HuH-7 (cell line): Measurements from ENCODE around the gene DIP2B.
"Not testable (repeated sequence)": the region's sequence is repeated elsewhere in the genome, so short reads cannot be mapped to it uniquely, and the experiment has no call there.

ENCODE experiments used
- DNase-seq: peaks from one replicate; pipeline ENCODE4 v3.0.0; 2011; ENCODE audit warnings: low spot score

The DIP2B gene

GRCh38 chr12:50677858-50678257, 173.1 kb downstream of the DIP2B start:
- no peak for DNase-seq

GRCh38 chr12:50678650-50679365, 174.0 kb downstream of the DIP2B start:
- DNase-seq, result no peak

DNA sequence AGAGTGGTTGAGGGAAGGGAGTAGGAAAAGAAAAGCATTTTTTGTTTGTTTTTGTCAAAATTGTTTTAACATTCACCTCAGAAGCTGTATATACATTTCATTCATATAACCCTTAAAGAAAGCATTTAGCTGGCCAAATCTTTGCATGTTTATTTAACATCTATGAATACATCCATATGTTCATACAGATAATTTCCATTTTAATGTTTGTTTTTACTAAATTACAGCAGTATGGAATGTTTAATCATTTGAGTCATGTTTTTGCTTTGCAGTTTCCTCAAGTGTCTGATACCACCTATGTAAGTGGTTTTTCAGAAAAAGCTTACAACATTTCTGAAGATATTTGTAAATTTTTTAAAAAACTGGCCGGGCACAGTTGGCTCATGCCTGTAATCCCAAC, 174.8 kb downstream of the DIP2B start:
- no peak for DNase-seq

GRCh38 chr12:50681064-50681463, 176.3 kb downstream of the DIP2B start:
- not testable (repeated sequence) for DNase-seq

DNA sequence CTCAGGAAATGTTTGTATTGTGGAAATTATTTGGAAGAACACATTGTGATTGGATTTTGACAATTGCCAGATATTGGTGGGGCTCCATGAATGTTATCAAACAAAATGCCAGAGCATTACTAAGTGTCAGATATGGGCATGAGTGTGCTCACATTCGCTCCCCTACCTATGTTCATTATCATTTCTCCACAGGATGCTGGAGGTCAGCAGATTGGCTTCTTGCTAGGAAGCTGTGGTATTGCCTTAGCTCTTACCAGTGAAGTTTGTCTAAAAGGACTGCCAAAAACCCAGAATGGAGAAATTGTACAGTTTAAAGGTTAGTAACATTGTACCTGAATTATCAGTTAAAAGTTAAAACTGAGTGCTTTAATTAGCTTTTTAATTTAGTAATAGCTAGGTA, 180.9 kb downstream of the DIP2B start:
- no peak for DNase-seq

DNA sequence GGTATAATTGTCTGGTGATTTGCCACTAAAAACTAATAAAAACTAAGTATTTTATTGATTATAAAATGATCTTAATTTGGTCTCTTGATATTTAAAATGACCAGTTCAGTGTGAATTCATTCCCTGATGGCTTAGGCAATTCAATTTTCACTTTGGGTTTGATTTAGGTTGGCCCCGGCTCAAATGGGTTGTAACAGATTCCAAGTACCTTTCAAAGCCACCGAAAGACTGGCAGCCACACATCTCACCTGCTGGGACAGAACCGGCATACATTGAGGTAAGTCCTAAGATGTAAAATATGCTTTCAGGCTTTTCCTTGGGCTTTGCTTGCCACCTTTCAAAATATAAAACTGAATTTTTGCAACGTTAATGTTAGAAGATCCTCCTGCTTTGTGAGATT, 181.6 kb downstream of the DIP2B start:
- DNase-seq, result no peak

GRCh38 chr12:50686976-50687375, 182.2 kb downstream of the DIP2B start:
- no peak for DNase-seq

- no peak for DNase-seq
Measured at GRCh38 chr12:50689437-50689836, 184.7 kb downstream of the DIP2B start.

DNA sequence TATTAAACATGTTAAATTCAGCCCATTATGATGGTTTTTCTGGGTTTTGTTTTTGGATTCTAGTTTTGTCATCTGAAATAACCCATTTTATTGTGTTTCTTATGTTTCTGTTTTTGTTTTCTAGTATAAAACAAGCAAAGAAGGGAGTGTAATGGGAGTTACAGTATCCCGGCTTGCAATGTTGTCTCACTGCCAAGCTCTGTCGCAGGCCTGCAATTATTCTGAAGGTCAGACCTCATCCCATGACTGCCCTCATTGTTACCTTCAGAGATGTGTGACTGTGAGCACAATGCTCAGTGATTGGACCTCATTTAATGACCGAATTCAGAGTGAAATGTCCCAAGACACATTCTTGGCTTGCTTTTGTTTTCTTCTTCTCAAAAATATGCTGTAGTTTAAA, 186.1 kb downstream of the DIP2B start:
- DNase-seq, result peak; percentile 32

DNA sequence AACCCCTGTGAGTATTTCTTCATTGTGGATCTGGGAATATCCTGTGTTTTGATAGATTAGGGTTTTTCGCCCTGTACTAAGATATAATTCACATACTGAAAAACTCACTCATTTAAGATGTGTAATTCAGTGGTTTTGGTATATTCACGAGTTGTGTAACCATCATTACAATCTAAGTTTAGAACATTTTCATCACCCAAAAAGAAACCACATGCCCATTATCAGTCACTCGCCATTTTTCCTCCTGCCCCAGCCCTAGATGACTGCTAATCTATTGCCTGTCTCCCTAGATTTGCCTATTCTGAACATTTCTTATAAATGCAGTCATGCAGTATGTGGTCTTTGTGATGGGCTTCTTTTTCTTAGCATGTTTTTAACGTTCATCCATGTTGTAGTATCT, 191.2 kb downstream of the DIP2B start:
- DNase-seq, result no peak

DNA sequence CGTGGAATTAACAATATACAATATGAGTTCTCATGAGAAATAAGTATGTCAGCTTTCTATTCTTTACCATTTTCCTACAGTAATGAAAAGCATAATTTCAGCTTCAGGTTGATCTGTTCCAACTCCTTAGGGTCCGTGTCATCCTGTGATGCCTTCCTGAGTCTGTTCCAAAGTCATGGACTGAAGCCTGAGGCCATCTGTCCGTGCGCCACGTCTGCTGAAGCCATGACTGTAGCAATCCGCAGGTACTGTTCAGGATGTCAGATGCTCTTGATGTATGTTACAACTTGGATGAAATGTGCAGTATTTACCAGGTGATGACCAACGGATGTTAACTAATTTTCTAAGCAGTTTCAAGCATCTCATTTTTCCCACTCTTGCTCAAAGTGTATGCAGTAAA, 192.1 kb downstream of the DIP2B start:
- no peak for DNase-seq

- DNase-seq, result no peak
Measured at GRCh38 chr12:50699154-50699553, 194.4 kb downstream of the DIP2B start.

DNA sequence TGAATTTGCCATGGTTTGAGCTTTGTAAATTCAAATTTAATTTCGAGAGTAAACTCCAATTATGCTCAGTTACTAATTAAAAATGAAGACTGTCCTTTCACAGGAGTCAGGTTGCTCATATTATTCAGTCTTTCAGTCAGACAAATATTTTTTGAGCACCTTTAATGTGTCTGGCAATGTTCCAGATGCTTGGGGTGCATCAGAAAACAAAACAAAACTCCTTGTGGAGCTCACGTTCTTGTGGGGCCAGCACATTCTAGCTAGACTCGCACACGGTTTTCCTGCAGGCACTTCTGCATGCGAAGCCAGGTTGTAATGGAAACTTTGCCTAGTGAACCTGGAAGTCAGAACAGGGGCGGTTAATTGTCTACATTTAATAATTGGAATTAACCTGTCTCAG, 195.2 kb downstream of the DIP2B start:
- DNase-seq, result no peak

GRCh38 chr12:50706606-50707005, 201.8 kb downstream of the DIP2B start:
- DNase-seq, result no peak

GRCh38 chr12:50707396-50707795, 202.6 kb downstream of the DIP2B start:
- no peak for DNase-seq

DNA sequence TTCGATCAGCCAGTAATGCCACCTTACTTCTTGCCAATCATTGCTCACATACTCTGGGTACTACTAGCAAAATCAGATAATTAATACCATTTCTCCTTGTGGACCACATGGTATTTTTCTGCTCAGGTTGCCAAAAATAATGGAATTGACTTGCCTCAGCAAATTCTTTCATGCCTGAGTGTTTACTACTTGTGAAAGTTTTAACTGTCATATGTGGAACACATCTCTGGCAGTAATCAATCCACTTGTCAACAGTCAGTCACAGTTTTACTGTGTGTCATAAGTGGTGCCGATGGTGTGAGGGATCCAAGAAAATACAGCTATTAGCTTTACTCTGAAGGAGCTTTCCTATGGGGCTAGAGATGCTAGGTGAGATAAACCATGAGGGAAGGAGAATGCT, 203.8 kb downstream of the DIP2B start:
- DNase-seq, result no peak

DNA sequence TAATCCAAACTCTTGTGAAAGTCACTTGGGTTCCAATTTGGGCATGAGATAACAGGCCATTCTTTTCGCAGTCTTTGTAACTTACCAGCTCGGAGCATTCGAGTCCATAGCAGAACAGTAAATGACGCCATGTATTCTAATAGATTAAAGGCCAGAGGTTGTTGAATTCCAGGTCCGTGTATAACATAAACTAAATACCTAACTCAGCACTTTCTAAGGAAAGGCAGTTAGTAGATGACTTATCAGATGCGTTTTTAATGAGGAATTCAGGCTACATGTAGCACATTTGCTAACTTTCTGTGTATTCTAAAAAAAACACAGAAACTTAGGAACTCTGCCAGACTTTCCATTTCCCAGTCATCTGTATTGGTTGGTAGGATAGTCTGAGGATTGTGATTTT, 206.3 kb downstream of the DIP2B start:
- no peak for DNase-seq

- DNase-seq, result no peak
Measured at GRCh38 chr12:50715174-50715573, 210.4 kb downstream of the DIP2B start.

- no peak for DNase-seq
Measured at GRCh38 chr12:50718760-50719159, 214.0 kb downstream of the DIP2B start.

DNA sequence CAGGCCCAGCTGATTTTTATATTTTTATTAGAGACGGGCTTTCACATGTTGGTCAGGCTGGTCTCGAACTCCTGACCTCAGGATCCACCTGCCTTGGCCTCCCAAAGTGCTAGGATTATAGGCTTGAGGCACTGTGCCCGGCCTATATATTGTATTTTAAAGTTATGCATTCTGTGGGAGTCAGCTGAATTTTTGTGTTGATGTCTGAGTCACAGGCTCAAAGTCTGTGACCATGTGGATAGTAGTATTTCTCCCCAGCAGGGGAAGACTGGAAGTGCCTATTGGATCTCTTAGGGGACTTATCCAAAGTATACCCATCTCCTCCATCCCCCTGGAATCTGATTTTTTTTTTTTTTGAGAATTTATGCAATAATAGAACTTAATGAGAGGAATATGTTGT, 215.3 kb downstream of the DIP2B start:
- DNase-seq, result no peak

- DNase-seq, result no peak
Measured at GRCh38 chr12:50720501-50720900, 215.7 kb downstream of the DIP2B start.

DNA sequence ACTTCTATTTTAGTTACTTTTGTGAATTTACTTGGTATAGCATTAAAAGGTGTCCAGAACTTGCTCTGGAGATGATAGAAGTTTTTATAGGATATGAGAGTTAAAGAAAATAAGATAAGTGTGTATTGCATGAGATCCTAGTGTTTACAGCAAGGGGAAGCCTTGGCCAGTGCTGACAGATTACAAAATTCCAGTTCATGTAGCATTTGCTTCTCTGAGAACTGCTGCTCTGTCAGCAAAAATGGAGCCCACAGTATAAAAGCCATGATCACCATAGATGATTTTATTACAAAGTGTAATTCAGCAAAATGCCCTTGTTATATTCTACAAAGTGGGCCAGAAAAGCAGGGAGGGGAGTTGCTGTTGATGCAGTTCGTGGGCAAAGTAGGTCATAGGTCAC, 219.1 kb downstream of the DIP2B start:
- no peak for DNase-seq

- DNase-seq, result no peak
Measured at GRCh38 chr12:50725011-50725942, 220.5 kb downstream of the DIP2B start.
